SK-N-SH (cell line): Measurements from ENCODE around the gene WWP2.
"Not testable (repeated sequence)": the region's sequence is repeated elsewhere in the genome, so short reads cannot be mapped to it uniquely, and the experiment has no call there.

ENCODE experiments used
- EP300 ChIP-seq, 2 experiments: IDR thresholded peaks; 2 replicates each; pipeline versions ENCODE4 v1.4.0 to v1.6.1; 2012; ENCODE audit warnings: borderline replicate concordance in 1 of 2, low read depth in 1 of 2, low read length in 1 of 2
- EZH2phosphoT487 ChIP-seq: fragments of 200-600 bp; sonication (generic); IDR thresholded peaks from 2 replicates; pipeline ENCODE4 v1.6.1; 2017; ENCODE audit warnings: low read depth, mixed run types, mild to moderate bottlenecking, antibody characterized with exemption, moderate library complexity, borderline replicate concordance
- GABPA ChIP-seq: IDR thresholded peaks from 2 replicates; pipeline ENCODE4 v1.4.0; 2012; ENCODE audit warnings: low read depth, mild to moderate bottlenecking
- NRF1 ChIP-seq: IDR thresholded peaks from 2 replicates; pipeline ENCODE4 v1.6.1; 2012; ENCODE audit warnings: low read depth, mild to moderate bottlenecking, low read length
- POLR2AphosphoS5 ChIP-seq: IDR thresholded peaks from 2 replicates; pipeline ENCODE4 v1.6.1; 2012; ENCODE audit warnings: low read depth, low read length
- RAD21 ChIP-seq: IDR thresholded peaks from 2 replicates; pipeline ENCODE4 v1.6.1; 2012; ENCODE audit warnings: mild to moderate bottlenecking, low read length
- TF ChIP-seq, protein P1 (sequence below): fragments of 200-600 bp; sonication (generic); IDR thresholded peaks from 2 replicates; pipeline ENCODE4 v1.6.1; 2017; ENCODE audit warnings: antibody characterized with exemption, mild to moderate bottlenecking, moderate library complexity
- TF ChIP-seq, protein P2 (sequence below): IDR thresholded peaks from 2 replicates; pipeline ENCODE4 v1.6.1; 2012; ENCODE audit warnings: mild to moderate bottlenecking, low read depth, low read length, moderate library complexity
- TF ChIP-seq, protein P3 (sequence below): fragments of 150-350 bp; IDR thresholded peaks from 2 replicates; pipeline ENCODE4 v1.6.1; 2017; ENCODE audit warnings: antibody characterized with exemption, low read length, low read depth, borderline replicate concordance

- TF ChIP-seq, protein P1, sequence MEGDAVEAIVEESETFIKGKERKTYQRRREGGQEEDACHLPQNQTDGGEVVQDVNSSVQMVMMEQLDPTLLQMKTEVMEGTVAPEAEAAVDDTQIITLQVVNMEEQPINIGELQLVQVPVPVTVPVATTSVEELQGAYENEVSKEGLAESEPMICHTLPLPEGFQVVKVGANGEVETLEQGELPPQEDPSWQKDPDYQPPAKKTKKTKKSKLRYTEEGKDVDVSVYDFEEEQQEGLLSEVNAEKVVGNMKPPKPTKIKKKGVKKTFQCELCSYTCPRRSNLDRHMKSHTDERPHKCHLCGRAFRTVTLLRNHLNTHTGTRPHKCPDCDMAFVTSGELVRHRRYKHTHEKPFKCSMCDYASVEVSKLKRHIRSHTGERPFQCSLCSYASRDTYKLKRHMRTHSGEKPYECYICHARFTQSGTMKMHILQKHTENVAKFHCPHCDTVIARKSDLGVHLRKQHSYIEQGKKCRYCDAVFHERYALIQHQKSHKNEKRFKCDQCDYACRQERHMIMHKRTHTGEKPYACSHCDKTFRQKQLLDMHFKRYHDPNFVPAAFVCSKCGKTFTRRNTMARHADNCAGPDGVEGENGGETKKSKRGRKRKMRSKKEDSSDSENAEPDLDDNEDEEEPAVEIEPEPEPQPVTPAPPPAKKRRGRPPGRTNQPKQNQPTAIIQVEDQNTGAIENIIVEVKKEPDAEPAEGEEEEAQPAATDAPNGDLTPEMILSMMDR, result not testable (repeated sequence)
- TF ChIP-seq EP300 (IDR thresholded peaks at IDR 0.05; ENCODE audit: borderline replicate concordance in 1 of 2, low read depth in 1 of 2, low read length in 1 of 2); GABPA; RAD21; EZH2phosphoT487; POLR2AphosphoS5; NRF1: not testable (repeated sequence)
- TF ChIP-seq, protein P2, sequence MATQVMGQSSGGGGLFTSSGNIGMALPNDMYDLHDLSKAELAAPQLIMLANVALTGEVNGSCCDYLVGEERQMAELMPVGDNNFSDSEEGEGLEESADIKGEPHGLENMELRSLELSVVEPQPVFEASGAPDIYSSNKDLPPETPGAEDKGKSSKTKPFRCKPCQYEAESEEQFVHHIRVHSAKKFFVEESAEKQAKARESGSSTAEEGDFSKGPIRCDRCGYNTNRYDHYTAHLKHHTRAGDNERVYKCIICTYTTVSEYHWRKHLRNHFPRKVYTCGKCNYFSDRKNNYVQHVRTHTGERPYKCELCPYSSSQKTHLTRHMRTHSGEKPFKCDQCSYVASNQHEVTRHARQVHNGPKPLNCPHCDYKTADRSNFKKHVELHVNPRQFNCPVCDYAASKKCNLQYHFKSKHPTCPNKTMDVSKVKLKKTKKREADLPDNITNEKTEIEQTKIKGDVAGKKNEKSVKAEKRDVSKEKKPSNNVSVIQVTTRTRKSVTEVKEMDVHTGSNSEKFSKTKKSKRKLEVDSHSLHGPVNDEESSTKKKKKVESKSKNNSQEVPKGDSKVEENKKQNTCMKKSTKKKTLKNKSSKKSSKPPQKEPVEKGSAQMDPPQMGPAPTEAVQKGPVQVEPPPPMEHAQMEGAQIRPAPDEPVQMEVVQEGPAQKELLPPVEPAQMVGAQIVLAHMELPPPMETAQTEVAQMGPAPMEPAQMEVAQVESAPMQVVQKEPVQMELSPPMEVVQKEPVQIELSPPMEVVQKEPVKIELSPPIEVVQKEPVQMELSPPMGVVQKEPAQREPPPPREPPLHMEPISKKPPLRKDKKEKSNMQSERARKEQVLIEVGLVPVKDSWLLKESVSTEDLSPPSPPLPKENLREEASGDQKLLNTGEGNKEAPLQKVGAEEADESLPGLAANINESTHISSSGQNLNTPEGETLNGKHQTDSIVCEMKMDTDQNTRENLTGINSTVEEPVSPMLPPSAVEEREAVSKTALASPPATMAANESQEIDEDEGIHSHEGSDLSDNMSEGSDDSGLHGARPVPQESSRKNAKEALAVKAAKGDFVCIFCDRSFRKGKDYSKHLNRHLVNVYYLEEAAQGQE, result not testable (repeated sequence)
- TF ChIP-seq, protein P3, sequence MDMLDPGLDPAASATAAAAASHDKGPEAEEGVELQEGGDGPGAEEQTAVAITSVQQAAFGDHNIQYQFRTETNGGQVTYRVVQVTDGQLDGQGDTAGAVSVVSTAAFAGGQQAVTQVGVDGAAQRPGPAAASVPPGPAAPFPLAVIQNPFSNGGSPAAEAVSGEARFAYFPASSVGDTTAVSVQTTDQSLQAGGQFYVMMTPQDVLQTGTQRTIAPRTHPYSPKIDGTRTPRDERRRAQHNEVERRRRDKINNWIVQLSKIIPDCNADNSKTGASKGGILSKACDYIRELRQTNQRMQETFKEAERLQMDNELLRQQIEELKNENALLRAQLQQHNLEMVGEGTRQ, result not testable (repeated sequence)
Observed at GRCh38 chr16:69824564-69825142, 62.5 kb downstream of the WWP2 start.
